Neural cell (in vitro differentiated cells): Measurements from ENCODE around the gene JOSD1. TPM values are rescaled to one million over a fixed set of nuclear protein-coding genes. Genes with fewer than 3 reads are reported as not detected.

Source experiments
- H2AFZ ChIP-seq: fragments of 200-600, 300-800 bp; sonication (generic), shearing (Covaris generic); 2 replicates; pipeline ENCODE4 v1.6.0; 2014; ENCODE audit warnings: low read depth, mild to moderate bottlenecking, antibody characterized with exemption, low read length, moderate library complexity
- H3F3A ChIP-seq: fragments of 200-600 bp; shearing (Covaris generic); 2 replicates; pipeline ENCODE4 v1.6.1; 2016; ENCODE audit warnings: mild to moderate bottlenecking, moderate library complexity, mixed read lengths, antibody characterized with exemption, low read length; ENCODE audit not compliant: insufficient read depth, poor library complexity, severe bottlenecking
- H3K27ac ChIP-seq: fragments of 200-600, 300-800 bp; sonication (generic), shearing (Covaris generic); 2 replicates; pipeline ENCODE4 v1.5.1; 2014; ENCODE audit warnings: mild to moderate bottlenecking, low read length, moderate library complexity
- H3K27me3 ChIP-seq: fragments of 300-800, 200-600 bp; sonication (generic), shearing (Covaris generic); 2 replicates; pipeline ENCODE4 v1.6.0; 2014; ENCODE audit warnings: mild to moderate bottlenecking, low read depth, low read length, moderate library complexity; ENCODE audit not compliant: insufficient read depth
- H3K36me3 ChIP-seq: fragments of 300-800, 200-600 bp; sonication (generic), shearing (Covaris generic); 2 replicates; pipeline ENCODE4 v1.5.1; 2014; ENCODE audit warnings: mild to moderate bottlenecking, antibody characterized with exemption, low read length, moderate library complexity; ENCODE audit not compliant: insufficient read depth
- H3K4me2 ChIP-seq: fragments of 300-800, 200-600 bp; sonication (generic), shearing (Covaris generic); 2 replicates; pipeline ENCODE4 v1.6.0; 2014; ENCODE audit warnings: mild to moderate bottlenecking, low read length
- H3K4me3 ChIP-seq: fragments of 300-800, 200-600 bp; sonication (generic), shearing (Covaris generic); 2 replicates; pipeline ENCODE4 v1.5.1; 2014; ENCODE audit warnings: mild to moderate bottlenecking, low read length, moderate library complexity
- H3K79me2 ChIP-seq: fragments of 200-600 bp; shearing (Covaris generic); replicated peaks from 2 replicates; pipeline ENCODE4 v1.6.0; 2014; ENCODE audit warnings: mild to moderate bottlenecking, low read length, moderate library complexity; ENCODE audit not compliant: insufficient read depth
- H3K9ac ChIP-seq: fragments of 300-800, 200-600 bp; sonication (generic), shearing (Covaris generic); 2 replicates; pipeline ENCODE4 v1.6.1; 2016; ENCODE audit warnings: mild to moderate bottlenecking, low read length, mixed read lengths
- H3K9me2 ChIP-seq: fragments of 200-600 bp; shearing (Covaris generic); 2 replicates; pipeline ENCODE4 v1.6.1; 2016; ENCODE audit warnings: mild to moderate bottlenecking, low read length, mixed read lengths; ENCODE audit not compliant: insufficient read depth
- H3K9me3 ChIP-seq: fragments of 200-600, 300-800 bp; sonication (generic), shearing (Covaris generic); 2 replicates; pipeline ENCODE4 v1.6.1; 2016; ENCODE audit warnings: mild to moderate bottlenecking, mixed run types, low read length, moderate library complexity, mixed read lengths
- H4K20me1 ChIP-seq: fragments of 200-600 bp; shearing (Covaris generic); 2 replicates; pipeline ENCODE4 v1.6.1; 2016; ENCODE audit warnings: mild to moderate bottlenecking, mixed run types; ENCODE audit not compliant: insufficient read depth
- EP300 ChIP-seq: fragments of 450-650 bp; conservative IDR thresholded peaks from 2 replicates; pipeline ENCODE4 v1.6.1; 2014; ENCODE audit warnings: antibody characterized with exemption, mild to moderate bottlenecking, moderate library complexity; ENCODE audit not compliant: poor library complexity, severe bottlenecking
- EZH2 ChIP-seq: fragments of 200-600, 300-800 bp; shearing (Covaris generic), sonication (generic); IDR thresholded peaks from 2 replicates; pipeline ENCODE4 v1.6.1; 2014; ENCODE audit warnings: antibody characterized with exemption, low read length, borderline replicate concordance, mild to moderate bottlenecking; ENCODE audit not compliant: insufficient read depth, poor library complexity, severe bottlenecking
- MXI1 ChIP-seq: fragments of 450-650 bp; conservative IDR thresholded peaks from 2 replicates; pipeline ENCODE4 v1.6.1; 2014; ENCODE audit warnings: antibody characterized with exemption, mild to moderate bottlenecking; ENCODE audit not compliant: poor library complexity, severe bottlenecking
- POLR2AphosphoS5 ChIP-seq: IDR thresholded peaks from 2 replicates; pipeline ENCODE4 v1.6.1; 2012
- RAD21 ChIP-seq: fragments of 450-650 bp; conservative IDR thresholded peaks from 2 replicates; pipeline ENCODE4 v1.6.1; 2014; ENCODE audit warnings: antibody characterized with exemption, mild to moderate bottlenecking, moderate library complexity
- REST ChIP-seq: IDR thresholded peaks from 2 replicates; pipeline ENCODE4 v1.6.1; 2012; ENCODE audit warnings: borderline replicate concordance
- SMC3 ChIP-seq: fragments of 450-650 bp; conservative IDR thresholded peaks from 2 replicates; pipeline ENCODE4 v1.6.1; 2014; ENCODE audit warnings: antibody characterized with exemption, mild to moderate bottlenecking, moderate library complexity; ENCODE audit not compliant: poor library complexity
- TAF1 ChIP-seq: IDR thresholded peaks from 2 replicates; pipeline ENCODE4 v1.6.1; 2012; ENCODE audit warnings: low read depth
- polyA plus RNA-seq: library from polyadenylated mRNA; depleted of rRNA; stranded (reverse); fragments of >200 nt; gene quantifications from 2 replicates; pipeline ENCODE4 v1.2.3, GENCODE V29; 2014
- TF ChIP-seq, protein P1 (sequence below): fragments of 450-650 bp; IDR thresholded peaks from 2 replicates; pipeline ENCODE4 v1.5.1; 2014; ENCODE audit warnings: antibody characterized with exemption, mild to moderate bottlenecking, moderate library complexity; ENCODE audit not compliant: poor library complexity, severe bottlenecking

Gene JOSD1
- polyA plus RNA-seq, 1 donor from 2014 or later = 71.3 TPM

- Histone ChIP-seq H3K4me2 (no peak overlapping the region), H3K27me3 (no peaks in the 10 kb centered on the region), H3K79me2 (peaks cover 16% of the 10 kb centered on the region)
Observed at GRCh38 chr22:38652859-38653258, 47.9 kb downstream of the JOSD1 start.

DNA sequence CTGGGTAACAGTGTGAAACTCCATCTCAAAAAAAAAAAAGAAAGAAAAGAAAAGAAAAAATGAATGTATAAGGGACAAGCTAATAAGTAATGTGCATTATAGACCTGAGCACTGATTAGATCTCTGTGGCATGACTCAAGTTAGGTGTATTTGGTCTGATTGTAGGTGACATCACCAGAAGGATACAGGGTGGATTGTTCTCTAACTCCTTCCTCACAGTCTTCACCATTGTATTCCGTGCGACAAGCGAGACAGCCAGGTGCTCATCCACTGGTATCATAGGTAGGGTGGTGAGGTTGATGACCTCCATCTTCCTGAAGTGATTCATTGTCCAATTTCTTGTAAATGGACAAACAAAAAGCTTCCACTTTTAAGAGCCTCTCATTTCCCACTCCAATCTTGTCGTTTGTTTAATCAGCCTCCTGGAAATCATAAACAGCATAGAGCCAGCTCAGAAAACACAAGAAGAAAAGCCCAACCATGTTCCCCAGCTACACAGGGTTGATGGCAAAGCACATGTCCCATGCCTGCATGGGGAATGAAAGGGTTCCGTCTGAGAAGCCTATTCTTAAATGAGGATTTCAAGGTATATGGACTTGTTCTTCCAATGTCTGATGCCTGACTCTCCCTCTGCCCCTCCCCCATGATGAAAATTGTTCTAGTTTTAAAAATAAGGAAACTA lies 50.8 kb downstream of the JOSD1 start:
- H3K9me3 ChIP-seq = no peaks in the 10 kb centered on the region
- no peaks in the 10 kb centered on the region for H3F3A ChIP-seq
- no peak overlapping the region for H3K27ac ChIP-seq
- no peak overlapping the region for H3K9ac ChIP-seq
- no peaks in the 10 kb centered on the region for H3K27me3 ChIP-seq
- H2AFZ ChIP-seq = no peak overlapping the region
- peaks cover 4% of the 10 kb centered on the region for H3K36me3 ChIP-seq
- H3K4me2 ChIP-seq = no peak overlapping the region
- no peaks in the 10 kb centered on the region for H3K9me2 ChIP-seq
- H3K79me2 ChIP-seq = no peaks in the 10 kb centered on the region
- no peaks in the 10 kb centered on the region for H4K20me1 ChIP-seq
- H3K4me3 ChIP-seq = no peak overlapping the region
- TF ChIP-seq TAF1 (no peak), REST (no peak), EZH2 (no peak), EP300 (no peak), POLR2AphosphoS5 (no peak), MXI1 (no peak)
- TF ChIP-seq, protein P1, sequence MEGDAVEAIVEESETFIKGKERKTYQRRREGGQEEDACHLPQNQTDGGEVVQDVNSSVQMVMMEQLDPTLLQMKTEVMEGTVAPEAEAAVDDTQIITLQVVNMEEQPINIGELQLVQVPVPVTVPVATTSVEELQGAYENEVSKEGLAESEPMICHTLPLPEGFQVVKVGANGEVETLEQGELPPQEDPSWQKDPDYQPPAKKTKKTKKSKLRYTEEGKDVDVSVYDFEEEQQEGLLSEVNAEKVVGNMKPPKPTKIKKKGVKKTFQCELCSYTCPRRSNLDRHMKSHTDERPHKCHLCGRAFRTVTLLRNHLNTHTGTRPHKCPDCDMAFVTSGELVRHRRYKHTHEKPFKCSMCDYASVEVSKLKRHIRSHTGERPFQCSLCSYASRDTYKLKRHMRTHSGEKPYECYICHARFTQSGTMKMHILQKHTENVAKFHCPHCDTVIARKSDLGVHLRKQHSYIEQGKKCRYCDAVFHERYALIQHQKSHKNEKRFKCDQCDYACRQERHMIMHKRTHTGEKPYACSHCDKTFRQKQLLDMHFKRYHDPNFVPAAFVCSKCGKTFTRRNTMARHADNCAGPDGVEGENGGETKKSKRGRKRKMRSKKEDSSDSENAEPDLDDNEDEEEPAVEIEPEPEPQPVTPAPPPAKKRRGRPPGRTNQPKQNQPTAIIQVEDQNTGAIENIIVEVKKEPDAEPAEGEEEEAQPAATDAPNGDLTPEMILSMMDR = no peak

More at GRCh38 chr22:38652859-38653258, 47.9 kb downstream of the JOSD1 start:
- no peaks in the 10 kb centered on the region for H3K9me2 ChIP-seq
- H4K20me1 ChIP-seq = no peaks in the 10 kb centered on the region
- no peak for TF ChIP-seq EP300
- TF ChIP-seq REST = no peak
- no peak for TF ChIP-seq POLR2AphosphoS5
- TF ChIP-seq MXI1 = no peak
- no peak for TF ChIP-seq TAF1
- no peak for TF ChIP-seq EZH2
- TF ChIP-seq, protein P1 = no peak
- no peak for TF ChIP-seq SMC3
- TF ChIP-seq RAD21 = no peak
- H3K4me3 ChIP-seq = no peak overlapping the region
- no peak overlapping the region for H2AFZ ChIP-seq
- no peak overlapping the region for H3K9ac ChIP-seq
- H3K9me3 ChIP-seq = no peaks in the 10 kb centered on the region
- H3K36me3 ChIP-seq = peaks cover under 1% of the 10 kb centered on the region
- H3K27ac ChIP-seq = no peak overlapping the region
- H3F3A ChIP-seq = no peaks in the 10 kb centered on the region
